ENCODE measurements around the gene NUMBL. TPM values are rescaled to one million over a fixed set of nuclear protein-coding genes. Genes with fewer than 3 reads are reported as not detected.
"Not testable (repeated sequence)": the region's sequence is repeated elsewhere in the genome, so short reads cannot be mapped to it uniquely, and the experiment has no call there.

Gene NUMBL
- total RNA-seq, 1 experiment from 2014 or later = 41.7 TPM

- intact Hi-C loops (cut with micrococcal nuclease); H3K4me2 ChIP-seq (ENCODE audit: low read length); H3K27me3 ChIP-seq (ENCODE audit: insufficient read depth, low read length); POLR2A ChIA-PET; CTCF ChIA-PET; H3K4me3 ChIP-seq (replicated peaks in 1 of 2; ENCODE audit: low read depth in 1 of 2, low read length in 2 of 2); BruUV-seq (replicated peaks); H4K20me1 ChIP-seq (ENCODE audit: insufficient read depth); RAD21 ChIA-PET (ENCODE audit: low non-redundant PET in 1 of 2, low total read pairs in 2 of 2, uncharacterized antibody in 2 of 2, unreplicated experiment in 2 of 2); H3K36me3 ChIP-seq (ENCODE audit: control insufficient read depth in 1 of 2, insufficient read depth in 2 of 2, low read length in 2 of 2); H3K79me2 ChIP-seq (ENCODE audit: insufficient read depth, low read length); H2AFZ ChIP-seq (ENCODE audit: low read depth, low read length, poor library complexity, severe bottlenecking); DNase-seq (ENCODE audit: low read depth, low spot score); H3K27ac ChIP-seq (ENCODE audit: low read depth, low read length); H3K9me2 ChIP-seq (ENCODE audit: insufficient read depth); H3K9ac ChIP-seq (ENCODE audit: low read length); H3K9me3 ChIP-seq (ENCODE audit: control insufficient read depth in 1 of 2, insufficient read depth in 1 of 2, low read depth in 1 of 2, low read length in 2 of 2): not testable (repeated sequence)
- peak; percentile 38; the same call in 1 of the 2 replicates for ATAC-seq
- H3K4me1 ChIP-seq (ENCODE audit: control insufficient read depth in 1 of 2, insufficient read depth in 2 of 2, low read length in 2 of 2) = peaks cover 19 to 20% of the 10 kb centered on the region in 2 experiments
Measured at GRCh38 chr19:40649903-40650675, 40.4 kb downstream of the NUMBL start.

GRCh38 chr19:40646743-40647254, 43.7 kb downstream of the NUMBL start:
- BruUV-seq (replicated peaks) = TSS peak; percentile 90
- TF ChIP-seq CTCF (IDR thresholded peaks at IDR 0.05 in 2 of 3, conservative IDR thresholded peaks at IDR 0.05 in 1 of 3; ENCODE audit: borderline replicate concordance in 1 of 3, insufficient read depth in 1 of 3, low read depth in 2 of 3, low read length in 2 of 3) (no peak), TCF7L2 (IDR thresholded peaks at IDR 0.05; ENCODE audit: borderline replicate concordance, extremely low read depth, insufficient read depth, insufficient read length) (no peak), CBX3 (IDR thresholded peaks at IDR 0.05; ENCODE audit: low read depth) (no peak), JUND (IDR thresholded peaks at IDR 0.05) (no peak), EZH2phosphoT487 (IDR thresholded peaks at IDR 0.05; ENCODE audit: borderline replicate concordance) (no peak), ZNF274 (IDR thresholded peaks at IDR 0.05; ENCODE audit: low read depth, low read length) (no peak), ELF1 (IDR thresholded peaks at IDR 0.05; ENCODE audit: borderline replicate concordance, low read depth) (no peak), RAD21 (IDR thresholded peaks at IDR 0.05; ENCODE audit: low read depth) (no peak), ATF3 (IDR thresholded peaks at IDR 0.05) (no peak), REST (IDR thresholded peaks at IDR 0.05; ENCODE audit: low read depth) (no peak), MAX (IDR thresholded peaks at IDR 0.05) (no peak), SP1 (IDR thresholded peaks at IDR 0.05; ENCODE audit: low read depth) (no peak), POLR2A (IDR thresholded peaks at IDR 0.05; ENCODE audit: borderline replicate concordance, extremely low read depth, insufficient read depth, insufficient read length) (no peak)
- Histone ChIP-seq H3K9ac (ENCODE audit: low read length) (peak overlapping the region; percentile 59), H3K27ac (ENCODE audit: low read depth, low read length) (peak overlapping the region; percentile 83), H3K9me3 (ENCODE audit: control insufficient read depth in 1 of 2, insufficient read depth in 1 of 2, low read depth in 1 of 2, low read length in 2 of 2) (no peaks in the 10 kb centered on the region), H3K9me2 (ENCODE audit: insufficient read depth) (no peaks in the 10 kb centered on the region), H2AFZ (ENCODE audit: low read depth, low read length, poor library complexity, severe bottlenecking) (peak overlapping the region; percentile 98), H3K27me3 (ENCODE audit: insufficient read depth, low read length) (no peaks in the 10 kb centered on the region), H4K20me1 (ENCODE audit: insufficient read depth) (no peaks in the 10 kb centered on the region), H3K36me3 (ENCODE audit: control insufficient read depth in 1 of 2, insufficient read depth in 2 of 2, low read length in 2 of 2) (no peaks in the 10 kb centered on the region), H3K4me1 (ENCODE audit: control insufficient read depth in 1 of 2, insufficient read depth in 2 of 2, low read length in 2 of 2) (peaks cover 33 to 38% of the 10 kb centered on the region in 2 experiments), H3K79me2 (ENCODE audit: insufficient read depth, low read length) (no peaks in the 10 kb centered on the region), H3K4me2 (ENCODE audit: low read length) (peak overlapping the region; percentile 79), H3K4me3 (replicated peaks in 1 of 2; ENCODE audit: low read depth in 1 of 2, low read length in 2 of 2) (peak overlapping the region; percentile 33 to 55)
- ChIA-PET POLR2A (interaction anchor here (0.9 to 1.7 kb wide), 4 partner anchors 8 to 104 kb away, joined by 3 to 5 read pairs (median 4); partner anchors contain the start of genes ACTMAP and SNRPA), CTCF (interaction anchor here (0.7 to 4.5 kb wide), 5 partner anchors 12 to 342 kb away, joined by 3 to 50 read pairs (median 5); no protein-coding TSS in a partner anchor), RAD21 (ENCODE audit: low non-redundant PET in 1 of 2, low total read pairs in 2 of 2, uncharacterized antibody in 2 of 2, unreplicated experiment in 2 of 2) (no interaction called here)
- intact Hi-C loops (cut with micrococcal nuclease) = no loop called here
- DNase-seq (ENCODE audit: low read depth, low spot score) (no peak), ATAC-seq (no peak; the same call in 1 of the 2 replicates)

Measured in HCT116 (cell line).